Neural progenitor cell (in vitro differentiated cells): ENCODE results near the gene TRMT1.

Experiments used
- EZH2 ChIP-seq: fragments of 200-600 bp; sonication (generic); IDR thresholded peaks from 2 replicates; pipeline ENCODE4 v1.6.1; 2017; ENCODE audit warnings: antibody characterized with exemption, mild to moderate bottlenecking, moderate library complexity
- TF ChIP-seq, protein P1 (sequence below): fragments of 200-600 bp; sonication (generic); IDR thresholded peaks from 2 replicates; pipeline ENCODE4 v1.5.1; 2017; ENCODE audit warnings: antibody characterized with exemption, mild to moderate bottlenecking

GRCh38 chr19:13086341-13086740 is 30.2 kb downstream of the TRMT1 start:
- TF ChIP-seq, protein P1, sequence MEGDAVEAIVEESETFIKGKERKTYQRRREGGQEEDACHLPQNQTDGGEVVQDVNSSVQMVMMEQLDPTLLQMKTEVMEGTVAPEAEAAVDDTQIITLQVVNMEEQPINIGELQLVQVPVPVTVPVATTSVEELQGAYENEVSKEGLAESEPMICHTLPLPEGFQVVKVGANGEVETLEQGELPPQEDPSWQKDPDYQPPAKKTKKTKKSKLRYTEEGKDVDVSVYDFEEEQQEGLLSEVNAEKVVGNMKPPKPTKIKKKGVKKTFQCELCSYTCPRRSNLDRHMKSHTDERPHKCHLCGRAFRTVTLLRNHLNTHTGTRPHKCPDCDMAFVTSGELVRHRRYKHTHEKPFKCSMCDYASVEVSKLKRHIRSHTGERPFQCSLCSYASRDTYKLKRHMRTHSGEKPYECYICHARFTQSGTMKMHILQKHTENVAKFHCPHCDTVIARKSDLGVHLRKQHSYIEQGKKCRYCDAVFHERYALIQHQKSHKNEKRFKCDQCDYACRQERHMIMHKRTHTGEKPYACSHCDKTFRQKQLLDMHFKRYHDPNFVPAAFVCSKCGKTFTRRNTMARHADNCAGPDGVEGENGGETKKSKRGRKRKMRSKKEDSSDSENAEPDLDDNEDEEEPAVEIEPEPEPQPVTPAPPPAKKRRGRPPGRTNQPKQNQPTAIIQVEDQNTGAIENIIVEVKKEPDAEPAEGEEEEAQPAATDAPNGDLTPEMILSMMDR = no peak
- TF ChIP-seq EZH2 = no peak
